ENCODE data around the gene ZNF608.

The ZNF608 gene

DNA sequence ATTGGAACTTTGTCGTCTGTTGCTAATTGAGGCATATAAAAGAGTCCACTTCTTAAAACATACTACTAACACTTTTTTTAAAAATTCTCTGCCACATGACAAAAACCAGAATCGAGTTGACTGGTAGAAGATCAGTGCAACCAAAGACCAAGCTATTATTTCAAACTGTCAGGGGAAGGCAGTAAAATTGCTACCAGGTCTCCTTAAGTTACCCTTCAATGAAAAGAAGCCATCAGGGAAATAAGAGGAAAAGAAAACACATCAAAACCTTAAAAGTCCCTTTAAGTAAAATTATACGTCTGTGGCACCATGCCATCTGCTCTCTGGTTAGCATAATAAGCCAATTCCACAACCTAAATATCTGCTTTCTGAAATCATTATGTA is 9.6 kb downstream of the ZNF608 start:
- peaks cover 57 to 100% (median 88%) of the 10 kb centered on the region in 10 experiments for H3K4me1 ChIP-seq
- no peak for TF ChIP-seq Cebpa-rat (IDR thresholded peaks at IDR 0.05)
- no peaks in the 10 kb centered on the region for H3K9me3 ChIP-seq (replicated peaks in 1 of 11)
- peak overlapping the region in 4 of 11 experiments; percentile 11 to 86 (median 37); a peak in 4 of 22 replicates for H3K9ac ChIP-seq
- peak overlapping the region in 3 of 11 experiments; percentile 3 to 16 (median 7); a peak in 2 of 22 replicates for H3K27ac ChIP-seq
- H3K27me3 ChIP-seq: no peaks in the 10 kb centered on the region
- H3K36me3 ChIP-seq: peaks cover 0 to 62% (median 0%) of the 10 kb centered on the region in 11 experiments; a peak in 5 of 22 replicates
- peak overlapping the region; percentile 70 to 99 (median 95); a peak in 20 of 22 replicates for H3K4me2 ChIP-seq
- H4K20me1 ChIP-seq: peaks cover 0 to 100% (median 0%) of the 10 kb centered on the region in 11 experiments; a peak in 7 of 22 replicates
- peak overlapping the region in 3 of 10 experiments; percentile 22 to 98 (median 88); a peak in 4 of 20 replicates for H3K4me3 ChIP-seq

DNA sequence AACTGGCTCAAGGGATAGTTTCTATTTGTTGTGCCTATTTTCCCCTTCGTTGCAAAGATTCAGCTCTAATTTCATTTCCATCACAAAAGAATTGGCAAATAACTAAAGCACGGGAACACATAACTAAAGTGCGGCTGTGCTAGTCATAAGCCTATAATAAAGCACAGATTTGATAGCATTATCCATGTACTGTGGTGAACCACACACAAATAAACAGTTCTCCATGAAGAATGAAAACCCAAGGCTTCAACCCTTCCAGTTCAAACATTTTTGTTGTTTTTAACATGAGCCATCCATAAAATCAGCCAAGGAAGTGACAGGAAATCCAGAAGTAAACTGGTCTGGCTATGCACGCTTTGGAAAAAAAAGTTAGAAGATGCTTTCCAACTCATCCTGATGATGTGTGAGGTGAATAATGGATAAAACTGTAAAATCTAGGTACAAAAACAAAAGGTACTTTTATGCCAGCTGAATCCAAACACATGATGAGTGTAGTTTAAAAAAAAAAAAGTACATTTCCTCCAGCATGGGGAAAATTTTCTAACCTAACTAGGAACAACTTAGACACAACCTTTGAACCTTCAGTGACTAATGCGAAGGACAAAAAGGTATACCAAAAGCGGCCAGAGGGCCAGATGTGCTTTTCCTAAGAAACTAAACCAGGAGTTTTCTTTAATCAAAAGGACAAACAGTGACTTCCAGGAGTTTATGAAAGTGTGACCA is 10.2 kb downstream of the ZNF608 start:
- peak overlapping the region in 2 of 10 experiments; percentile 88 to 98; a peak in 3 of 20 replicates for H3K4me3 ChIP-seq
- peaks cover 0 to 100% (median 0%) of the 10 kb centered on the region in 11 experiments; a peak in 7 of 22 replicates for H4K20me1 ChIP-seq
- TF ChIP-seq Cebpa-rat (IDR thresholded peaks at IDR 0.05): no peak
- H3K9me3 ChIP-seq (replicated peaks in 1 of 11): no peaks in the 10 kb centered on the region
- H3K4me2 ChIP-seq: peak overlapping the region; percentile 70 to 99 (median 95); a peak in 21 of 22 replicates
- H3K36me3 ChIP-seq: peaks cover 0 to 62% (median 0%) of the 10 kb centered on the region in 11 experiments; a peak in 6 of 22 replicates
- peaks cover 52 to 100% (median 85%) of the 10 kb centered on the region in 10 experiments for H3K4me1 ChIP-seq
- no peaks in the 10 kb centered on the region for H3K27me3 ChIP-seq
- peak overlapping the region in 3 of 11 experiments; percentile 11 to 86 (median 49); a peak in 5 of 22 replicates for H3K9ac ChIP-seq
- peak overlapping the region in 3 of 11 experiments; percentile 3 to 16 (median 7); a peak in 2 of 22 replicates for H3K27ac ChIP-seq

DNA sequence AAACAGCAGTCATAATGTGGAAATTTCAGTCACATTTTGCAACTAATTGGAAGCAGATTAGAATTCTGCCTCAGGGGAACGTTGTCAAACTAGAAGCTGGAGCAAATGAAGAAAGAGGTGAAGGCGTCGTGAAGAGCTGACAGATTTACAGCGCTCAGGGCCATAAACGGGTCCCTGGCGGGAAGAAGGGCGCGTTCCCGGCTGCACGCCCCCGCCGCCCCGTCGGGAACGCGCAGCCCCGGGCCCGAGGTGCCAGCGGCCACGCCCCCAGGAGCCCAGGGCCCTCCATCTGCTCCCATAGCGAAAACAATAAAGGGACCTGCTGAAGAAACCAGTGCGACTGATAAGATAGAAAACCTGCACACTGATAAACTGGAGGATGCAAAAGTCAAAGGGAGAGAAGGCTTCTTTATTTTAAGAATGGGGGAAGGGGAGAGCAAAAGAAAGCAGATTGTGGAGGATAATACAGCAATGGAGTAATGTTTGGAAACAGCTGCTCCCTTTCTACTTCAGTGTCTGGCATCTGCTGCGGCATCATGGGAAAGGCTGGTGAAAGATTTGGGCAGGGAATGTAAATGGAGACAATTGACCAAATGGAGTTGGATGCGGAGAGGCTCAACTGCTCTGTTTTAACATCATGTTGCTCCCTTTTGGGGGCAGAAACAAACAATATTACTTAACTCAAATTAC is 11.1 kb downstream of the ZNF608 start:
- Histone ChIP-seq H3K27me3 (no peaks in the 10 kb centered on the region), H4K20me1 (peaks cover 0 to 100% (median 0%) of the 10 kb centered on the region in 11 experiments; a peak in 7 of 22 replicates), H3K4me1 (peaks cover 47 to 100% (median 84%) of the 10 kb centered on the region in 10 experiments), H3K4me2 (peak overlapping the region; percentile 70 to 99 (median 95)), H3K36me3 (peaks cover 0 to 62% (median 0%) of the 10 kb centered on the region in 11 experiments; a peak in 6 of 22 replicates), H3K9me3 (replicated peaks in 1 of 11) (no peaks in the 10 kb centered on the region), H3K4me3 (peak overlapping the region in 6 of 10 experiments; percentile 14 to 98 (median 26); a peak in 7 of 20 replicates), H3K27ac (peak overlapping the region in 5 of 11 experiments; percentile 26 to 58 (median 35); a peak in 7 of 22 replicates), H3K9ac (peak overlapping the region in 6 of 11 experiments; percentile 7 to 37 (median 24); a peak in 5 of 22 replicates)
- TF ChIP-seq Cebpa-rat (IDR thresholded peaks at IDR 0.05): no peak

DNA sequence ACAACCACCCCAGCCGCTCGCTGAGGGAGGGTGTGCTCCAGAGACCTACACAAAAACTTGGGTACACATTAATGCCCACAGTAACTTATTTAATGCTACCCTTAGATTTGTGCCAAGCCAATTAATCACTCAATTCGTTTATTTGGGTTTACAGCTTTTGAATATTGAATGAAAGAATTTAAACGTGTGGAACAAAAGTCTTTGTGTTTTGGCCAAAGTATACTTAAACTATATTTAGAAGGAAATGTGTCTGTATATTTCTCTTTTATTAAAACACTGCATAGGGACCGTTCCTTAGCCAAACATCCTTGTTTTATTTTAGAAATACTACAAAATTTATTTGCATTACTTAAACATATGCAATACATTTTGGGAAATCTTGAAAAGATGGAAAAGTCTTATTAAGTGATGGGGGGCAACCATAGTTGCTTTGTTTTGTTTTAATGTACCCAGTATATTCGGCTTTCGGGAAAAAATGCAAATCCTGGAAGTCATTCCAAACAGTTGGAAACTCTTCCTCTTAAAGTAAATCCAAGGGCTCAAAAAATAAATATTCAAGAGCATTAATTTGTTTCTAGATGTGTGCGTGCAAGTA is 11.8 kb downstream of the ZNF608 start:
- H3K4me1 ChIP-seq: peaks cover 47 to 100% (median 84%) of the 10 kb centered on the region in 10 experiments
- H4K20me1 ChIP-seq: peaks cover 0 to 100% (median 0%) of the 10 kb centered on the region in 11 experiments; a peak in 7 of 22 replicates
- H3K9me3 ChIP-seq (replicated peaks in 1 of 11): no peaks in the 10 kb centered on the region
- no peak for TF ChIP-seq Cebpa-rat (IDR thresholded peaks at IDR 0.05)
- peak overlapping the region in 4 of 11 experiments; percentile 33 to 58 (median 40); a peak in 5 of 22 replicates for H3K27ac ChIP-seq
- peak overlapping the region in 3 of 11 experiments; percentile 7 to 37 (median 32); a peak in 4 of 22 replicates for H3K9ac ChIP-seq
- peak overlapping the region; percentile 70 to 99 (median 95) for H3K4me2 ChIP-seq
- peak overlapping the region in 4 of 10 experiments; percentile 14 to 36 (median 26); a peak in 3 of 20 replicates for H3K4me3 ChIP-seq
- no peaks in the 10 kb centered on the region for H3K27me3 ChIP-seq
- peaks cover 0 to 61% (median 0%) of the 10 kb centered on the region in 11 experiments; a peak in 6 of 22 replicates for H3K36me3 ChIP-seq

DNA sequence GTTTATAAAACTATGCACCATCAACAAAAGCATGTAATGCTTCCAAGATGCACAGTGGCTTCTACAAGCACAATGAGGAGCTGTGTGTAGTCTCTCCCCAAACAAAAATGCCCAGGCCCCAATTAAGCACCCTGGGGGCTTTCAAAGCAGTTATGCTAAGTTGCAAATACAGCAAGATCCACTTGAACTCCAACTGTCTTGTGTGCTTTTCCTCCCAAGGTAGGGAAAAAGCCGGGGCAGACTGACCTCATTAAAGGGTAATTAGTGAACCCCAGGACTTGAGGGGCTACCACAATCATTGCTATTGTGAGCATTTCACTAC is 13.1 kb downstream of the ZNF608 start:
- Histone ChIP-seq H3K9ac (no peak overlapping the region), H4K20me1 (peaks cover 0 to 100% (median 0%) of the 10 kb centered on the region in 11 experiments; a peak in 8 of 22 replicates), H3K9me3 (replicated peaks in 1 of 11) (no peaks in the 10 kb centered on the region), H3K36me3 (peaks cover 0 to 70% (median 0%) of the 10 kb centered on the region in 11 experiments; a peak in 7 of 22 replicates), H3K4me3 (no peak overlapping the region), H3K4me2 (peak overlapping the region in 7 of 11 experiments; percentile 41 to 96 (median 62); a peak in 13 of 22 replicates), H3K27me3 (no peaks in the 10 kb centered on the region), H3K4me1 (peaks cover 39 to 100% (median 83%) of the 10 kb centered on the region in 10 experiments), H3K27ac (peak overlapping the region in 2 of 11 experiments; percentile 4 to 18; a peak in 1 of 22 replicates)
- no peak for TF ChIP-seq Cebpa-rat (IDR thresholded peaks at IDR 0.05)

DNA sequence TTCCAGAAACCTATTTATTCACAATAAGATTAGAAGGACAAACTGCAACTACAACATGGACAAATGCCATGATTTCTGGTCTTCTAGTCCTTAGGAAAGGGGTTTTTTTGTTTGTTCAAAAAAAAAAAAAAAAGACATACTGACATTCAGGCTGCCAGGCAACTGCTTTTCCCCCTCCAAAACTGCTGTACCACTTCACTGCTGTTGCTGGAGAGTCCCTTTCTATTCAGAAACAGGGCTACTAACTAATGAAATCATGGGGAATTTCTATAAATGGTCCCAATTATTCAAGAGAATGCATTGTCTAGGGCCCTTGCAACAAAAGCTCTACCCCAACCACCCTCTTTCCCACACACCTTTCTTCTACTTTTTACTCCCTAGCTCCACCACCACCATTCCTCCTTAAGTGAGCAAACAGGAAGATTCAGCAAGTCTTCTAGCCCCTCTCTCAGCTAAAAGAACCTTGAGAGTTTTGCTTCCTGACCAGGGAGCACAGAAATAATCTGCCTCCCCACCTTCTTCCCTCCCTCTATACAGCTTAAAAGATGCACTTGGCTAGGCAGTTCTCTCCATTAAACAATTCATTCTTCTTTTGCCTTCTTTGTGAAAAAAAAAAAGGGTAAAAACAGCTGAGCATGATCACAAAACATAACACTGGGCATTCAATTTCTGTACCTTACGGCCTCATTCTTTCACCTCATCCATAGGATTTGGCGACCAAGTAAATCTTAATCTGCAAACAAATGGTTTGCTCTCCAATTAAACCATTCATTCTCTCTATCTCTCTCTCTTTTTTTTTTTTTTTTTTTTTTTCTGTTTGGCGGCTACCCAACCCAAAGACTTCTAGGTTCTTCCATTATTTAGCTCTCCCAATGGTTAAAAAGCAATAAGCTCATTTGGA is 13.8 kb downstream of the ZNF608 start:
- peaks cover 33 to 100% (median 78%) of the 10 kb centered on the region in 10 experiments for H3K4me1 ChIP-seq
- H3K27ac ChIP-seq: peak overlapping the region in 2 of 11 experiments; percentile 4 to 41; a peak in 3 of 22 replicates
- no peak overlapping the region; a peak in 1 of 22 replicates for H3K9ac ChIP-seq

DNA sequence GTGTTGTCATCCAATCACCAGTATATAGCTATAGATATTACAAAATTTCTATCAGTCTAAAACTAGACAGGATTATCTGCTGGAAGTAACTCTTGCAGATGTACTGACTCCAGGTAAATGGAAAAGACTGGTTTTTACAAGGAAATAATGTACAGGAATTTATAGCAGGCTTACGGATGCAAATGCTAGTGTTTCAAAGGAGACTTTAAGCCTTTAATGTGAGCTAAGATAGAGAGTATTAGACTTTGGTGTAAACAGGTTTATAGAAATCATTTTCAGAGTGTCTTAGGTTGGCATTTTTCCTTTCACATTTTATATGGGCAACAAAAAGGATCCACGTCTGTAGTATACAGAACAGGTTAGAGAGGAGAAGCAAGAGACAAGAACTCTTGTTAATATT is 16.1 kb downstream of the ZNF608 start:
- peaks cover 11 to 97% (median 60%) of the 10 kb centered on the region in 10 experiments for H3K4me1 ChIP-seq
- no peak for TF ChIP-seq Cebpa-rat (IDR thresholded peaks at IDR 0.05)
- peaks cover 0 to 100% (median 0%) of the 10 kb centered on the region in 11 experiments; a peak in 8 of 22 replicates for H4K20me1 ChIP-seq
- peak overlapping the region in 8 of 11 experiments; percentile 21 to 96 (median 65); a peak in 14 of 22 replicates for H3K4me2 ChIP-seq
- H3K36me3 ChIP-seq: peaks cover 0 to 79% (median 0%) of the 10 kb centered on the region in 11 experiments; a peak in 9 of 22 replicates
- no peak overlapping the region for H3K4me3 ChIP-seq
- H3K27ac ChIP-seq: peak overlapping the region in 1 of 11 experiments; percentile 12; a peak in 1 of 22 replicates
- H3K9ac ChIP-seq: no peak overlapping the region
- H3K9me3 ChIP-seq (replicated peaks in 1 of 11): no peaks in the 10 kb centered on the region
- H3K27me3 ChIP-seq: no peaks in the 10 kb centered on the region

More for the DNA sequence above, 13.8 kb downstream of the ZNF608 start:
- peaks cover 0 to 100% (median 0%) of the 10 kb centered on the region in 11 experiments; a peak in 8 of 22 replicates for H4K20me1 ChIP-seq
- peak overlapping the region in 8 of 11 experiments; percentile 36 to 96 (median 60); a peak in 14 of 22 replicates for H3K4me2 ChIP-seq
- H3K4me3 ChIP-seq: no peak overlapping the region
- H3K27me3 ChIP-seq: no peaks in the 10 kb centered on the region
- no peaks in the 10 kb centered on the region for H3K9me3 ChIP-seq (replicated peaks in 1 of 11)
- TF ChIP-seq Cebpa-rat (IDR thresholded peaks at IDR 0.05): no peak
- peaks cover 0 to 77% (median 0%) of the 10 kb centered on the region in 11 experiments; a peak in 8 of 22 replicates for H3K36me3 ChIP-seq
